Stimulated activated CD8-positive, alpha-beta memory T cell treated with anti-CD3 and anti-CD28 coated beads, Interleukin-4, amount 100 ng/mL, for 1 hour (primary cell): ENCODE data around the gene RABL3.
"Not testable (repeated sequence)": the region's sequence is repeated elsewhere in the genome, so short reads cannot be mapped to it uniquely, and the experiment has no call there.

Source experiments
- DNase-seq, 2 donors: peaks; one replicate each; pipeline ENCODE4 v3.0.0-alpha.2; 2020; ENCODE audit warnings: low read depth in 2 of 2, low spot score in 1 of 2

Gene RABL3

DNA sequence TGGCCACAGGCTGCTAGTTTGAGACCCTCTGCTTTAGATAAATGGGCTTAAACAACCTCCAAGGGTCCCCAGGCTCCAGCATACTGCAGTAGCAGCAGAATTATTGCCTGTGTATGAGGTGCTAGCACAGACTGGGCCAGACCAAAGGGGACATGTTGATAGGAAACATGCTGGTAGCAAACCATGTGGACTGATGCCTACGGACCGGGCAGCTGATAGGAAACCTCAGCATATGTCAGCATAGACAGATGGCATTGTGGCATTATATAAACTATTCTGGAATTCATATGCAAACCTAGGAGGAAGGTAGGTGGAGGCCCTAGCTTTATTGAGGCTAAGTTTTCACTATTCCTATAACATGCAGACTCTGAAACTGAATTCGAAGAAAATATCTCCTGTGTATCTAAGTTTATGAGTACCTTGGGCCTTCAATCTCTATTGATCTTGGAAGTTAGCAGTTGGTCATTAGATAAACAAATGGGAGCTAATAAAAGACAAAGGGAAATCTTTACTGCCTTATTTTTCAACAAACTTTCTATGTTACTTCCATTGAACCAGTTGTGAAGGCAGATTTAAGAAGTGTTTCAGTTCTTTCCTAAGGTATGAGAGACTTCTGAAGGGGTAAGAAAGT lies 58.5 kb downstream of the RABL3 start:
- no peak for DNase-seq

DNA sequence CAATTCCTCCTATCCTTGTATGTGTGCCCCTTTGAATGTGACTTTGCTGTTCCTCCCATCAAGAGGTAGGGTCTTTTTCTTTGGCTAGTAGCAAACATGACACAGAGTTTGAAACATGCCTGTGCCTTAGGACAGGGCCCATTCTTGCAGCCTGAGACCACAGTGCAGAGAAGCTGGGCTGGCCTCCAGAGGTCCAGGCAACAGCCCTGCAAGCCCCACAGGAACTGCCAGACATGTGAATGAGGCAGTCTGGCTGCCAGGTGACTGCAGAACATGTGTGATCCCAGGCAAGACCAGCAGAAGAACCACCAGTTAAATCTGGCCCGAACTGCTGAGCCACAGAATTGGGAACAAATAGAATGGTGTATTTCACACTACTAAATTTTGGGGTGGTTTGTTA lies 59.1 kb downstream of the RABL3 start:
- DNase-seq: no peak

DNA sequence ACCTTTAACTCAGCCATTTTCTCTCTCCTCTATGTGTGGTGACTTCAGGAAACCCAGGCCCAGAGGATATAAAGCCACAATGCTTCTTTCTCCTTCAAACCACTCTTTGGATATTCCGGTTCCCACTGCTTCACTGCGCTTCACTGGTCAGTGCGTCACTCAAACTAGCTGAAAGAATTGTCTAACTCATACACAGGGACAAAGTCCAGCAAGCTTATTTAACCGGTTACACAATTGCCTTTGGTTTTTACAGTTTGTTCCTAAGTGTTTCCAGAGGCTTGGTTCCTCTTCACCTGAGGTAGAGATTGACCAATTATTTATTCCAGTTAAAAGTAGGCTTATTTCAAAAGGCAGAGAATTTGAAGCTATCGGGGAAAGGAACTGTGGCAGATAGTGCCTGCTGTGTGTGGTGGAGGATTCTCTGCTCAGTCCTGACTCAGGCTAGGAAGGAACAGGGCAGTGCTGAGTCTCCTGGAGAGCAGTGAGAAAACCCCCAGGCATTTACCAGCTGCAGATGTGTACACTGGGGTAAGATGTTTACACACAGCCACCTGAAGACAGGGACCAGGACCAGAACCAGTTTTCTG lies 60.1 kb downstream of the RABL3 start, which contains the start of gene HGD:
Gene HGD, minus strand, starts transcription at position 145 of the 587 bp plus-strand sequence. Its CDS starts 128 bp downstream, at position 17.
- no peak for DNase-seq

DNA sequence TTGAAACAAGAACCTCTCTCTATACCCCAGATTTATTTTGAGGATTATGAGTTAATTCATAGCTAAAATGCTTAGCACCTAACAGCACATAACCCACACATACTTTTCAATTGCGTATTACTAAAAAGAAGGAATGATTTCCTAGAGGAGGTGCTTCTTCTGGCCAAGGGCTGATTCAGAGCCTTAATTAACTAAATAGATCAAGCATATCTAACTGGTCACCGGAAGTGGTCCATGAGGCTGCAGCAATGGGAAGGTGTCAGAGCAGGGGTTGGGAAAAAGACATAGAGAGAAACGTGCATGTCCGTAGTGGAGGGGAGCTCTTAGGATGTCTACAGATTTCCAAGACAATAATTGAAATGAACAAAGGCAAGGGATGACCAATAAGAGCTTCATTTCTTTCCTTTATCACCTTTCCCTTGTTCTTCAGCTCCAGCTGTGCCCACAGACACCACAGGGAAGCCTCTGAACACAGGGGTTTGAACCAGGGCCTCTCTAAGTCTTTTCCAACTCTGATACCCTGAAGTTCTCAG lies 60.7 kb downstream of the RABL3 start:
- DNase-seq: no peak

DNA sequence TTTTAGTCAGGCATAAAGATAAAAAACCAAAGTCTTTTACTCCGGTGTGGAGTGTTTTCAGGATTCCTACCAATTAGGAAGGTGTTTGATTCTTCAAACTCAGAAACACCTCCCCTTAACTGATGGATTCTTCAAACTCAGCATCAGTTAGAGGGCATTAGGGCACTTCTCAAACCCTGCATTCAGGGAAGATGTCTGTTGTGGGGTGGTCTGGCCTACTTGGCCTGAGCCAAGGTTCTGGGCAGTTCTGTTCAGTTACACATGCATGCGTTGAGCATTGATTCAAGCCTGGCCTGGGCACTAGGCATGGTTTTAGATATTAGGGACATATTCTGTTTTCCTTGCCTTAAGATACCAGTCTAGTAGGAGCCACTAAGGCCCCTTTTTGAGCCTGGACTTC lies 61.3 kb downstream of the RABL3 start:
- no peak for DNase-seq

DNA sequence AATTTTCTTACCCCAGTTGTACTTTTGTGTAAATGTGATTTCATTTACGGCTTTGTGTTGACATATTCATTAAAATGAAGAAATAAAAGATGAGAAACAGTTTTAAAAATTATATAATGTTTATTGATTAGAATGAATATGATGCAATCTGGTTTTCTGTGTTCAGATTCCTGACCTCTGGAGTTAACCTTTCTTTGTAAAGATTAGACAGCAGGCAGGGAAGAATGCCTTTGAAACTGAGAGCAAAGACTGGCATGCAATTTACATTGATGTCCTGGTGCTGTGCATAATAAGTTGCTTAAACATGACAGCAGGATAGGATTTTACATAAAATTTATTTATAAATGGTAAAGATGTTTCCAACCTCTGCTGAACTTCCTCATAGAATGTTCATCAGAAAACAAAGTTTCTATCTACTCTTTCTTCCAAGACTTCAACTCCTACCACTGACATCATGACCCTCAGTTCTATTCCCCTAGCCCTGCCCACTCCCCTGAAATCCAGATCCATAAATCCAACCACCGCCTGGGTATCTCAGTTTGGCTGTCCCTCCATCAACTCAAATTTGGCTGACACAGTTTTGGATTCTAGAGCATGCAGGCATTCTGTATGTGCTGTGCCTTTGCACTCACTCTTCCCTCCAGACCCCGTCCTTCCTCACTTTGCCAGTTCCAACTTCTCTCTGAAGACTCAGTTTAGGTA lies 62.0 kb downstream of the RABL3 start:
- DNase-seq: no peak

DNA sequence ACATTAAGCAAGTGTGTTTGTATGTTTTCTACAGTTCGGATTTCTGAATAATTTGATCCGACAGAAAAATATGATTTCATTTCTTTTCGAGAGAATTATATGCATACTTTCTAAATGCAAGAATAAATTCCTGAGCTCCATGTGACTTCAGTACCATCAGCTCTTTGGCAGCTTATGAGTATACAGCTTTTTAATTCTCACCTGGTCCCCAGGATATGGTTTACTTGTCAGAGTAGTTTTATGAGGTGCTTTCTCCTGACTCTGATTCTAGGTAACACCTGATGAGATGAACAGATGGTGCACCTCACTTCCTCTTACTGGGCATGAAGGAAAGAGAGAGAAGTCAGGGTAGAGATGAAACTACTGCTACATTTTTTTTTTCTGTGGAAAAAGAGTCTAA lies 63.3 kb downstream of the RABL3 start:
- no peak for DNase-seq

DNA sequence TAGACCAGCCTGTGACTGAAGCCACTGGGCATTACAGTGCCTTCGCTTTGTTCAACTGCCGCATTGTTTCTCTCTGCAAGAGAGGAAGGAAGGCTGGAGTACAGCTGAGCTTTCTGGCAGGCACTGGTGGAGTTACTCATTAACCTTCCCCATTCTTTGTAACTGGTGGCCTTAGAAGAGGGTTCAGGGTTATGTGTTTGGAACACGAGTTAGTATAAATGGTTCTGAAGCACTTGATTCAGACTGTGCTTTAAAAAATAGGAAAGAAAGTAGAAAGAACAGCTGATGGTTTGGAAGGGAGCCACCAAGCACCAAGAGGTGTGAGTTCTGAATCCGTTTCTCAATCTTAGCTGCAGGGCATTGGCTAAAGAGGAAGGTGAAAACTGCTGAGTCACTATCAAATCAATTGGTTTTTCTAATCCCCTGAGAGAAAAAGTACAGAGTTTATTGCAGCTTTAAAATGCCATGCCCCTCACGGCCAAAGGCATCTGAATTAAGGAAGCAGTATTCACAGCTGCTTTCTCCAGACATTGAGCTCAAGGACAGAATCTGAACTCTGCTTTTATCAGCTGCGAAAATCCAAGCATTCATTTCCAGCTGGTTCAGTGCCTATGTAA lies 63.9 kb downstream of the RABL3 start:
- no peak for DNase-seq

DNA sequence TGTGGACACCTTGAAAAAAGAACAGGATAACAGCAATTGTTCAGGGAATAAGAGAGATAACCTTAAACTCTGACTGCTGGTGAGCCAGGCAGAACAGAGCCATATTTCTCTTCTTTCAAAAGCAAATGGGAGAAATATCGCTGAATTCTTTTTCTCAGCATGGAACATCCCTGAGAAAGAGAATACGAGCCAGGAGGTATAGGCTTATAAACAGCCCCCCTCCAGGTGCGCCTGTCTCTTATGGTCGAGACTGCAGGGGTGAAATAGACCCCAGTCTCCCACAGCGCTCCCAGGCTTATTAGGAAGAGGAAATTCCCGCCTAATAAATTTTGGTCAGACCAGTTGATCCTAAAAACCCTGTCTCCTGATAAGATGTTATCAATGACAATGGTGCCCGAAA lies 65.1 kb downstream of the RABL3 start:
- not testable (repeated sequence) for DNase-seq

DNA sequence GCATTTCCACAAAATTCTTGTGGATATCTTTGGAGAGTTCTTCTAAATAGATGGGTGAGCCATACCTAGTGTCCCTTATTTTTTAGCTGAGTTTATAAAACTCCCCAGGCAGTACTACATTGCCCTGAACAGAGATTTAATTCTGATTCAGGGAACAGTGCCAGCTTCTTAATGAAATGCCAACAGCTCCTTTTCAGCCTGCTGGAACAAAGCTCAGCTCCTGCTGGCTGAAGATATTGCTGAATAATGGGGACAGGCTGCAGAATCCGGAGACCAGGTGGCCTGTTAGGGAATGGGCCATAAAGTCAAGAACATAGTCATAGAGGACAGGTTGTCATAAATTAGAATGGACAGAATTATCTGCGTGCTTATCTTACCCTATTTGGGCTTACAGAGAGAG lies 69.2 kb downstream of the RABL3 start:
- DNase-seq: no peak

DNA sequence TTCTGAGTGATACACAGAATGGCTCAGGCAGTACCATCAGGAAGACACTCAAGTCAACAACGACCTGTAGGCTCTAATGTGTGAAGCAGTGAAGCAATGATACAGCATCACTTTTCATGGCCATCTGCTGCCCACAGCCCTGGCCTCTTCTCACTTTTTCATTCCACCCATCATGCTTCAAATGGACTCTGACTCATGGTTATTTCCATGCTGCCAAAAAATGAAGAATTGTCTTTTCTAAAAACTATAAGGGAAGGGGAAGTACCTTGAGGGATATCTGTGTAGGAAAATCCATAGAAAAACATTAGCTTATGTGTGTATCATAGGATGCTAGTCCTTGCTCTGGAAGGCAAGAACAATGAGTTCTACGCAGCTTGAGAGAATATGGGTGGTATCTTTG lies 71.7 kb downstream of the RABL3 start:
- no peak for DNase-seq

DNA sequence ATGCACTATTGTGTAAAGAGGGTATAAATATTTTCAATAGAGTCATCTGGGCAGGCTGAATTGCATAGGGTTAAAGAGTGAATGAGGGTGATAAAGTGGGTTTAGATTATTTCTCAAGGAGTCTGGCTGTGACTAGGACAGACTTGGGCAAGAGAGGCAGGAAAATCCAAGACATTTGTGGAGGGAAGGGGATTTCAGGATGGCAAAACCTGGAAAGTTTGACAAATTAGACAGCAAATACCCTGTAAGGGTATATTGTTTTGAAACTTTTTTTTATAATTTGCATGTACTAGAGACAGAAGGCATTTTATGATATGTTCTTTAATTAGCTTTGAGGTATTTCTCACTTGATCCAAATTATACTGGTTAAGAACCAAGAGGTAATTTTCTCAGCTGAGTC lies 77.4 kb downstream of the RABL3 start:
- no peak for DNase-seq

DNA sequence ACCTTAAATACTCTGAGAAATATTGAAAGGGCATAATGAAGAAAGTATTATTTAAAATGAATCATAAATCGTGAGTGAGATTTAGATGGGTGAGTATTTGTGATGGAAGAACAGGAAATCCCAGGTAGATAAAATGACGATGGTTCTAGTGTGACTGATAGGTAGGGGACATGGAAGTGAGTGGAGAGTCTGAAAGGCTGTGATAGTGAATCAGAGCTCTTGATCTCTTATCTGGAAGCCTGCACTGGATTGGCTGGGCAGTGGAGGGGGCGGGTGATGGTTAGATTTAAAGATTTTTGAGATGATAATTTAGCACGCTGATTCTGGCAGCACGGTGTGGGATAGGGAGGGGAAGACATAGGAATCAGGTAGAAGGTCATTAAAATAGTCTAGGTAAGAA lies 80.4 kb downstream of the RABL3 start:
- DNase-seq: no peak

DNA sequence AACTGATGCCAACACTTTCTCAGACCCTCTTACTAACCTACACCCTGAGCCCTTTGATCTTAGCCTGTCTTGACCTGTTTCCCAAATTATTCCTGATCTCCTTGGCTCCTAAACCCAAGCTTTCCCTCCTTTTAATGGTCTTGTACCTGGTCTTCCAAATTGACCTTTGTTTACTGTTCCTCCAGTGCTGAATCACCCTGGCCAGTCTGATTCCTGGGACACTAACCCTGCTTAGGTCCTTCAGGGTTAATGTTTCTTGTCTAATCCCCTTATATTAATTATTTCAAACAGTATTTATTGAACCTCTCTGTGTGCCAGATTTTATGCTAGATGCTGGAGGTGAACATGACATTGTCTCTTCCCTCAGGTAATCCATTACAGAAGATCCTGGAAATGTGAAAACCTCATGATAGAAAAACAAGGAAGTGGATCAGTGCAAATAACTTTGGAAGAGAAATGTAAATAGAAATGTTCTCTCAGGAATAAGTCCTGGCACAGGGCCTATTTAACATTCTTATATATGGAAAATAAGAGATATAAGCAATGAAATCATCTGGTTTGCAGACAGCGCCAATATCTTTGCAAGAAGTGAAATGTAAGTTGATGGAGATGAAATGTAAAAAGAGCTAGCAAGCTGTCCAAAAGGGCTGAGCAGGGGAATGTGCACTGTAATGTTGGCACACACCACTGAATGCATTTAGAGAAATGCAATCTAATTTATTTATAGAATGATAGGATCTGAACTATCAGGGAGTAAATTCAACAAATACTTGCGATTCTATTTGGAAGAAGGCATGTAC lies 81.0 kb downstream of the RABL3 start:
- DNase-seq: no peak

DNA sequence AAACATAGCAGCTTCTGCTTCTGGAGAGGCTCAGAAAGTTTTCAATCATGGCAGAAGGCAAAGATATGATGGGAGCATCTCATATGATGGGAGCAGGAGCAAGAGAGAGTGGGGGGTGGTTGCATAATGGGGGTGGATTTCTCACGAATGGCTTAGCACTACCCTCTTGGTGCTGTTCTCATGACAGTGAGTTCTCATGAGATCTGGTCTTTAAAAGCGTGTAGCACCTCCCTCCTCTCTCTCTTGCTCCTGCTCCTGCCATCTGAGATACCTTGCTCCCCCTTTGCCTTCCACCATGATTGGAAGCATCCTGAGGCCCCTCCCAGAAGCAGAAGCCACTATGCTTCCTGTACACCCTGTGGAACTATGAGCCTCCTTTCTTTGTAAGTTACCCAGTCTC lies 82.5 kb downstream of the RABL3 start:
- no peak for DNase-seq

DNA sequence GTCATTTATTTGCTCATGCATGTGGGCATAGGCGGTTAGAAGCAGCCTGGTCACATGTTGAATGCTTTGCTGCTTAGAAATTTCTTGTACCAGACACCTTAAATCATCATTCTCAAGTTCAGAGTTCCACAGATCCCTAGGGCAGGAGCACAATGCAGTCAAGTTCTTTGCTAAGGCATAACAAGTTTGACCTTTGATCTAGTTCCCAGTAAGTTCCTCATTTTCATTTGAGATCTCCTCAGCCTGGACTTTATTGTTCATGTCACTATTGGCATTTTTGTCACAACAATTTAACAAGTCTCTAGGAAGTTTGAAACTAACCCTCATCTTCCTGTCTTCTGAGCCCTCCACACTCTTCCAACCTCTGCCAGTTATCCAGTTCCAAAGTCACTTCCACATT lies 83.0 kb downstream of the RABL3 start:
- no peak for DNase-seq

DNA sequence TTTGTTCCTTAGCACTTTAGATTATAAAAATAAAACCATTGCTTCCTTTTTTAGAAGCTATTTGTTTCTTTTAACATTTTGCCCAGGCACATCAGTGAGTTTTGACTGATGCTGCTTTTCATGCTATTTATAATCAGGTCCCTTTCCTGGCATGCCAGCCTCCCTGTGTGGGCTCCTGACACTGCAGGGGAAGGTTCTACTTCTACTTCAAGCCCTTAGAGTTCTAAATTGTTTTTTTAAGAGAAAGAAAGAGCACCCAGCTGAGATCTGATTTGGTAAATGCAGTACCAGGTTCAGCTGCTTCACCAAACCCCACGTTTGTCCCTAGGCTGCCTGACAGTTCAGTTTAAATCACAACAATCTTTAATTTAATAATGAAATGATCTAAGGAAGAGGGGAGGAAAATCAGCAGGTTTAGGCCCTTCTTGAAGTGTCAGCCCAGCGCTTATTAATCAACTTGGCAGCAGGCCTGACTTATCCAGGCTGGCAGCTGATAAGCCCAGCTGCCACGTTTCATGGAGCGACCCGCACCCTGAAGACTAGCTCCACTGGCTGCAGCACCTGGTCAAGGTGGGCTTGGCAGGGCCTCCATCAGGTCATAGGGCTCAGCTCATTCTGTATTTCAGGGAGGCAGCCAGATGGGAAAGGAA lies 89.3 kb downstream of the RABL3 start:
- no peak for DNase-seq

DNA sequence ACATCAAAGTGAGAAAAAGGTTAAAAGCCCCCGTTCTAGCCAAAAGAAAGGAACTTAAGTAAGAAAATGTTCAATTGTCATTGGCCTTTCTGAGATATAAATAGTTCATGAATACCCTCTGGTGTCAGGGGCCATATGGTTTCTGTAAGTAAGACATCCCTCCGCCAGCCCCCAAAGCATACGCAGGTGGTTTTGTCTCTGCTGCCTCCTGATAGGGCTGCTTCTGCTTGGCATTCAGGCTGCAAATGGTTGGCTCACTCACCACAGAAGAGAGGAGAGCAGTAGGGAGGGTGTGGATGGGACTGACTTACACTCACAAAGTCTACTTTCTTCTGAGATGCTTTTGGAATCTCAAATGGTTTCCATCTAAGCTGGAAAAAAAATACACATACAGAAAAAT lies 90.0 kb downstream of the RABL3 start:
- DNase-seq: no peak

DNA sequence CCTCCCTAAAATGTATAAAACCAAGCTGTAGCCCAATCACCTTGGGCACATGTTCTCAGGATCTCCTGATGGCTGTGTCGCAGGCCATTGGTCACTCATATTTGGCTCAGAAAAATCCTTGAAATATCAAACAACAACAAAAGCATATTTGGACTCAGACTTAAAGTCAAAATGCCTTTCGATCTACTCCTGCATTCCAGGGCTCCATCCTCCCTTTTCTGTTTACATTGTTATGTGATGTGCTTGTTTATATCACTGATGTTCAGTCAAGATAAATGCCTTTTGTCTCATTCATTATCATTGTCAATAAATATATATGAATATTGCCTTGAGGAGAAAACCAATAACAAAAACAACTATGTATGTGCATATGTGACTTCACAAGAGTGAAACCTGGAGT lies 92.0 kb downstream of the RABL3 start:
- no peak for DNase-seq

DNA sequence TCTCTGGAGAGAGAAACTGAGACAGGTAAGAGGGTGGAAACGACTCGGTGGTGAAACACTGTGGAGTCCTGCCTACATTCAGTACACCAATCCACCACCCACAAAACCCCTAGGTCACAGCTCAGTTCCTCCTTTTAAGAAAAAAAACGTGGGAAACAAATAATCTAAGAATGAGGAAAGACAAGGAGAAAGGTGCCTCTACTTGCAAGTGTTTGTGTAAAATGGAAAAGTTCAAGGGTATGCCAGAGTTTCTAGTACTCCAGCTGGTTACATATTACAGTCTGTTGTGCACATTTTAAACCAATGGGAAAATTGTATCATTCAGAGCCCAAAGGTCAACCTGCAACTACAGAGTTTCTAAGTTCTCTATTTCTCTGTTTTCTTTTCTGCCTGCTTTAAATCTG lies 92.5 kb downstream of the RABL3 start:
- DNase-seq: no peak

DNA sequence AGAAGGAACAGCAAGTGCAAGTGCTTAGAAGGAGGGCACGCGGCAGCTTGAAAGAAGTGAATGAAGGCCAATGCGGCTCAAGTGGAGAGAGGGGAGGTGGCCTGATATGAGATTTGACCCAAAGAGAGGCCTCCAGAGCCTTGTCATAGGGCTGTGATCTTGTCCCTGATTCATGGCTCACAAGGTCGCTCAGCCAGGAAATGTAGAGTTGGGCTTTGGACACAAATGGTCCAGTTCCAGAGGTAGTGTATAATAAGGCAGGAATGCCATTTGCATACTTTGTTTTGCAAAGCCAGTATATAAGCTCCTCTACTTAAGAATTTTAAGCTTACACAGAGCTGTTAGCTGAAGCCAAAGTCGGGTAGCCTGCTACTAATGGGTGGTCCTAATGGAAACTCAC lies 94.0 kb downstream of the RABL3 start:
- DNase-seq: no peak
